KMS-11 (cell line): ENCODE measurements around the gene MELK.

Source experiments
- H2AFZ ChIP-seq: fragments of 200-600 bp; sonication (generic); 2 replicates; pipeline ENCODE4 v1.6.1; 2016; ENCODE audit warnings: antibody characterized with exemption, mixed run types, low read depth
- H3K27ac ChIP-seq: fragments of 200-600 bp; sonication (generic); 2 replicates; pipeline ENCODE4 v1.6.1; 2016; ENCODE audit warnings: mild to moderate bottlenecking, mixed run types
- H3K27me3 ChIP-seq: fragments of 200-600 bp; sonication (generic); 2 replicates; pipeline ENCODE4 v1.6.1; 2017; ENCODE audit warnings: mild to moderate bottlenecking, low read depth, mixed run types, moderate library complexity; ENCODE audit not compliant: insufficient read depth
- H3K36me3 ChIP-seq: fragments of 200-600 bp; sonication (generic); 2 replicates; pipeline ENCODE4 v1.6.1; 2017; ENCODE audit warnings: mild to moderate bottlenecking, mixed run types; ENCODE audit not compliant: insufficient read depth
- H3K4me1 ChIP-seq: fragments of 200-600 bp; sonication (generic); 2 replicates; pipeline ENCODE4 v1.6.1; 2016; ENCODE audit warnings: mild to moderate bottlenecking, low read depth, mixed run types; ENCODE audit not compliant: poor library complexity, severe bottlenecking
- H3K4me2 ChIP-seq: fragments of 200-600 bp; sonication (generic); 2 replicates; pipeline ENCODE4 v1.7.0; 2016; ENCODE audit warnings: mild to moderate bottlenecking, mixed run types
- H3K4me3 ChIP-seq: fragments of 200-600 bp; sonication (generic); IDR thresholded peaks from 2 replicates; pipeline ENCODE4 v1.6.1; 2017; ENCODE audit warnings: low read depth, low read length, mixed read lengths; ENCODE audit not compliant: insufficient read depth
- H3K79me2 ChIP-seq: fragments of 200-600 bp; sonication (generic); 2 replicates; pipeline ENCODE4 v1.6.1; 2016; ENCODE audit warnings: low read depth, mixed run types; ENCODE audit not compliant: insufficient read depth
- H3K9ac ChIP-seq: fragments of 200-600 bp; sonication (generic); 2 replicates; pipeline ENCODE4 v1.6.1; 2016; ENCODE audit warnings: mild to moderate bottlenecking, mixed run types
- H4K20me1 ChIP-seq: fragments of 200-600 bp; sonication (generic); 2 replicates; pipeline ENCODE4 v1.6.1; 2016; ENCODE audit warnings: mild to moderate bottlenecking, mixed run types; ENCODE audit not compliant: insufficient read depth
- CTCF ChIP-seq: fragments of 200-600 bp; sonication (generic); conservative IDR thresholded peaks from 2 replicates; pipeline ENCODE4 v1.6.1; 2017; ENCODE audit warnings: low read depth, mild to moderate bottlenecking, antibody characterized with exemption, low read length, moderate library complexity, mixed read lengths

The MELK gene

GRCh38 chr9:36686471-36686870 lies 113.8 kb downstream of the MELK start:
- Histone ChIP-seq H3K4me1 (no peaks in the 10 kb centered on the region), H3K4me2 (no peak overlapping the region), H2AFZ (no peak overlapping the region), H4K20me1 (no peaks in the 10 kb centered on the region), H3K4me3 (no peak overlapping the region), H3K27me3 (no peaks in the 10 kb centered on the region), H3K79me2 (no peaks in the 10 kb centered on the region), H3K36me3 (no peaks in the 10 kb centered on the region), H3K27ac (no peak overlapping the region), H3K9ac (no peak overlapping the region)
- no peak for TF ChIP-seq CTCF

- H3K9ac ChIP-seq, result no peak overlapping the region
- no peak overlapping the region for H3K27ac ChIP-seq
- H3K4me3 ChIP-seq, result no peak overlapping the region
- no peaks in the 10 kb centered on the region for H3K4me1 ChIP-seq
- no peaks in the 10 kb centered on the region for H4K20me1 ChIP-seq
- no peaks in the 10 kb centered on the region for H3K79me2 ChIP-seq
- no peak for TF ChIP-seq CTCF
- H3K4me2 ChIP-seq, result no peak overlapping the region
- no peaks in the 10 kb centered on the region for H3K36me3 ChIP-seq
- no peaks in the 10 kb centered on the region for H3K27me3 ChIP-seq
- H2AFZ ChIP-seq, result no peak overlapping the region
These were observed 117.9 kb downstream of the MELK start for GRCh38 chr9:36690412-36691168.

- H2AFZ ChIP-seq, result no peak overlapping the region
- H3K4me2 ChIP-seq, result no peak overlapping the region
- no peaks in the 10 kb centered on the region for H3K27me3 ChIP-seq
- no peaks in the 10 kb centered on the region for H4K20me1 ChIP-seq
- no peak for TF ChIP-seq CTCF
- H3K9ac ChIP-seq, result no peak overlapping the region
- H3K4me1 ChIP-seq, result no peaks in the 10 kb centered on the region
- no peak overlapping the region for H3K27ac ChIP-seq
- H3K79me2 ChIP-seq, result no peaks in the 10 kb centered on the region
- H3K36me3 ChIP-seq, result no peaks in the 10 kb centered on the region
- H3K4me3 ChIP-seq, result no peak overlapping the region
These were observed 119.0 kb downstream of the MELK start for GRCh38 chr9:36691671-36692070.

- Histone ChIP-seq H3K36me3 (no peaks in the 10 kb centered on the region), H3K27me3 (no peaks in the 10 kb centered on the region), H2AFZ (no peak overlapping the region), H3K4me2 (no peak overlapping the region), H4K20me1 (no peaks in the 10 kb centered on the region), H3K79me2 (no peaks in the 10 kb centered on the region), H3K4me1 (no peaks in the 10 kb centered on the region), H3K9ac (no peak overlapping the region), H3K27ac (no peak overlapping the region), H3K4me3 (no peak overlapping the region)
- TF ChIP-seq CTCF, result no peak
These were observed 126.3 kb downstream of the MELK start for GRCh38 chr9:36698984-36699383.
